Daoy (cell line): Measurements from ENCODE around the gene FIBP. TPM values are rescaled to one million over a fixed set of nuclear protein-coding genes. Genes with fewer than 3 reads are reported as not detected.
A peak's percentile ranks its signal among the peaks of the same experiment; 100 is the strongest.

Experiments
- DNase-seq: peaks from one replicate; pipeline ENCODE4 v3.0.0-alpha.2; 2015; ENCODE audit warnings: low read depth
- total RNA-seq: library from RNA; depleted of rRNA; stranded (reverse); fragments of >200 nt; shearing (Covaris generic); gene quantifications from 2 replicates; pipeline ENCODE4 v1.2.3, GENCODE V29; 2014

Gene FIBP
- total RNA-seq, 1 experiment from 2014 or later: 104 TPM

DNA sequence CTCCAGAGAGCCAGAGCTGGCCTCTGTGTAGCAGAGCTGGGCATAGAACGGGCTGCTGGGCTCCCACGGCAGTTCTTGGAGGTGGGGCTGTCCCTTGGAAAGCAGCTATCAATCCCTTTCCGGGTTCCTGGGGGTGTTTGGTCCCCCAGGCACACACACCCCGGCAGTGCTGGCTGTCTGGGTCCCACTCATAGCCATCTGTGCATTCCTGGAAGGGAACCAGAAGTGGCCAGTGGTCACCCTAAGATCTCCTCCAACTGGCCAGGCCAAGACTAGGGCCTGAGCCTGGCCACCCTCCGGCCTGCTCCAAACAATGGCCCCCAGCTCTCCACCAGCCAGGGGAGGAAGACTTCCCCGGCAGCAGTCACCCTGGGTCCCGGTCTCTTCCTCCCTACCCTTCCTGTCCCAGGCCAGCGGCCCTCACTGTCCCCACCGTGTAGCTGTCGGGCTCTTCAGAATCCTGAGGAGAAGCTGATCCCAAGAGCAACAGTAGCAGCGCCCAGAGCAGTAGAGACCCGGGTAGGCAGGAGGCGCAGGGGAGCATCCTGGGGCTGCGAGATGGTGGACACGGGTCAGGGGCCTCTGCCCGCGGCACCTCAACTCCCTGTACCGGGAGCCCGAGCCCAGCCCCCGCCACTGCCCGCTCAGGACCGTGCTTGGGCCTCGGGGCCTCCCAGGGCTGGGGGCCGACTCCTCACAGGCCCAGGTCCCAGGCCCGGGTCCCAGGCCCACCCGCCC, 16.3 kb downstream of the FIBP start:
- no peak for DNase-seq

DNA sequence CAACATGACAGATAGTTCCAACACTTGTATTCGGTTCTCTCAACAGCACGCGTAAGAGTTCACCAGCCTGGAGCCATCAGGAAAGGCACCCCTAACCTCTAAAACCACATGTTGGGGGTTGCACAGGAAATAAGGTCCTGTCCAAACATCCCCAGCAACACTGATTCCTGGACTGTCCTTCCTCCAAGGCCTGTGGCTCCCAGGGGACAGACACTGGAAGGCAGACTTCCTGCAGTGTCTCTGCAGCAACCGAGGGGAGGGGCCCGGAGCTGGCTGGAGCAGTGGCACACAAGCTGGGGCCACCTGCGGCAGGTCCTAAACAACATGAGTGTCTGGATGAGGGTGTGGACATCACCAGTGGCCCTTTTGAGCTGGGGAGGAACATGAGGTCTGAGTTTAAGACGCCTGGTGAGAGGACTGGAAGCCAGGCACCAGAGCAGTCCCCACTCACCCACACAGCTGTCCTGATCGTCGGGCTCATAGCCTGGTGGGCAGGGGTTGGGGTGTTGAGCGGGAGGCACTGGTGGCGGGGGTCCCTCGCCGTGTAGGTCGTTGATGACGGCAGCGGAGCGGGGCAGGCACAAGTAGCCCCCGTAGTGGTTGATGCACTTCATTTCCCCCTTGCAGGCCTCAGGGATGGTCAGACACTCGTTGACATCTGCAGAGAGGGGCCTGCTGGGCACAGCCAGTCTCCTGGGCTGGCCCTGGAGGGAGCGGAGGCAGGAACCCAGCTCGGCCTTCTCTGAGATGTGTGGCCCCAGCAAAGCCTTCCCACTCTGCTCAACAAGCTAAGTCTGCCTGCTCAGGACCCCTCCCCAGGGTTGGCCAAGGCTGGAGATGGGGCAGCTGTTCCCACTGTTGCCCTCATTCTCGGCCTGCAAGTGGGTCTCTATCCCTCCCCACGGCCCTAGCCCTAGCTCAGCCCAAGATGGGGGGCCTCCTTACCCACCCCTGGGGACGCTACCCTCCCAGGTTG, 17.3 kb downstream of the FIBP start:
- DNase-seq: no peak

DNA sequence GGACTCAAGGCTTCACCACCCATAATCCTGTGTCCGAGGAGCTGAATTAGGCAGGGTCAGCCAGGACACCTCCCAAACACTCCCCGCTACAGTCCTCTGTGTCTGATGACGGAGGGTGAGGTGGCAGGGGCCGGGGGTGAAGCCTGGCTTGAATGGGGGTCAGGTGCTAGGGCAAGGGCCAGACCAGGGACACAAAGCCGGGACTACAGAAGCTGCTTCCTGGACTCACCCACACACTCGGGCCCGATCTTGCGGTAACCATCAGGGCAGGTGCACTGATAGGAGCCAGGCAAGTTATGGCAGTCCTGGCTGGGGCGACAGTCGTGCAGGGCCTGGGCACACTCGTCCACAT, 18.0 kb downstream of the FIBP start:
- no peak for DNase-seq

DNA sequence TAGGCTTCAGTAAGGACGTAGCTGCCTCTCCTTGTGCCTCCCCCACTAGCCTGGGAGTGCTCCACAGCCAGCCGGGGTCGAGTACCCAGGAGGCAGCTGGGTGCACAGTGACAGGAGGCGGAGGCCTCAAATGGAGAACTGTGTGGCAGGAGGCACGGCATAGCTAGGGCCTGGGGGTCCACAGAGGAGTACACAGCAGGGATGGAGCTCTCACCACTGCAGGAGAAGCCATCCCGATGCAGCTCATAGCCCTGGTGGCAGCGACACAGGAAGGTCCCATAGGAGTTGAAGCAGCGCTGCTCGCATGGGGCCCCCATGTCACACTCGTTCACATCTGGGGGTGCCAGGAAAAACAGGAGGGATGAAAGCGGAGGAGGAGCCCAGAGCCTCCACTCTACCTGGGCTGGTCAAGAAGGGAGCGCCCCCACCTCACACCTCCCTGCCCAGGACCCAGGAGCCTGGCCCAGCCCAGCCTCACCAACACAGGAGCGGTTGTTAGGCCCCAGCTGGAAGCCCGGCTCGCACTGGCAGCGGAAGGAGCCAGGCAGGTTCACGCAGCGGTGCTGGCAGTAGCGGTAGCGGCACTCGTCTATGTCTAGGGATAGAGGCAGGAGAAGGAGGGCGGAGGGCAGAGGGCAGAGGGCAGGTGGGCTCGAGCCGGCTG, 18.5 kb downstream of the FIBP start:
- DNase-seq: no peak

DNA sequence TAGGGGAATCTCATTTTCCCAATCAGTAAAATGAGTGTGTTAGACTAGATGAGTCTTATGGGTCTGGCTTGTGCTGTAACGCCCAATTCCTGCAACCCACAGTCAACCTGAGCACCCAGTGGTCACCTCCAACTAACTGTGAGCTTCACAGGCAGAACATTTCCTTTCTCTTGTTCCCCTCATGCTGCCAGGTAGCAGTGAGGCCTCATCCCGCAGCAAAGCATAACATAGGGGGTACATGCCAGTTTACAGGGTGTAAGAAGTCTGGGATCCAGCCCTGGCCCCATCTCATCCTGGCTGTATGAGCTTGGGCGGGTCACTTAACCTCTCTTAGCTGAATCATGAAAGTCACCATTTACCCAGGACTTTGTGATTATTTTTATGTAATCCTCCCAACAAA, 19.4 kb downstream of the FIBP start:
- no peak for DNase-seq

DNA sequence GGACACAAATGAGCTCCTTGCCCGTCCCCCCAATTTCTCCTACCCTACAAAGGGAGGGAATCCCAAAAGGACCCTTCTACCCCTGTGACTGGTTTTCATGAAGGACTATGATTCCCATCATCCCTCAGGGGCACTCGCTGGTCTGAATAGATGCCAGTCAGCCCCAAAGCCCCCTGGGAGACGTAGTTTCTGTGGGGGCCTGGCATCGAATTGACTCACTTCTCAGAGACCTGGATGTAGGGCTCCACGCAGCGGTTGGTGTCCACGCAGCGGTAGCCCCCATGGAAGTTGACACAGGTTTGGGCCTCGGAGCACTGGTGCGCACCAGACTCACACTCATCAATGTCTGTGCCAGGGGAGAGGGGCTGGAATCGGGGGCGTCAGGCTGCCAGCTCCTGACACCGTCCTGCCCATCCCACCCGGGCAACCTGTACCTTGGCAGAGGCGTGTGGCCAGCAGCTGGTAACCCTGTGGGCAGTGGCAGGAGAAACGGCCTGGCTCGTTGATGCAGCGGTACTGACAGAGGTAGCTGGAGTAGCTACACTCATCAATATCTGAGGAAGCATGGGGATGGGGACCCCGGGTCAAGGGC, 20.1 kb downstream of the FIBP start:
- DNase-seq: no peak

DNA sequence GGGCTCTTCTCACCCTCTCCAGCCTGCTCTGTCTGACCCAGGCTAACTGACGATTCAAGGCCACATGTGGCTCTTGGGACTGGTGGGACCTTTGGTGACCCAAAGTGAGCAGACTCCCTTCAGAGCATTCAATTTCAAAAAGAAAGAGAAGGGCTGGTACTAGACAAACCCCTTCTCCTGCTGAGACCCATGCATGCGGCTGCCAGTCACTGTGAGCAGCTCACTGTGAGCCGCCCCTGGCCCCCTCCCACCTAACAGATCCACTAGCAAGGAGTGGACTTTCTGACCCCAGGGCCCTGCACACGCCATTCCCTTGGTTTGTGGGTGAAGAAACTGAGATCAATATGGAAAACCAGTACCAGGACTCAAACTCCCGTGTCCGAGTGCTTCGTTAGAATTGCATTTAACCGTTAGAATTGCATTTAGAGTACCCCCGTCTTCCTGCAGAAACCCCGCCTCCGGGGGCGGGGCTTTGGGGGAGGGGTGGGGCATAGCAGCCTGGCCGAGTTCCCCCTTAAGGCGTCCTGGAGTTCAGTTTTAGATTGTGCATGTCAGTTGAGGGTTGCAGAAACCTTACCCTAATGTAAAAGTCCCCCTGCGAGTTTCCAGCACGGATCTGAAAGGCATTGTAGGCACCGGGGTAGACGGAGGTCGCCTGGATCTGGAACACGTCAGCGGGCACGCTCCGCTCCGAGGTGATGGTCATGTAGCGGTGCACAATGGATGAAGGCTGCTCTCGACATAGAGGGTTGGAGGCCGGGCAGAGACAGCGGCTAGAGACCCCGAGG, 20.8 kb downstream of the FIBP start:
- DNase-seq: no peak

DNA sequence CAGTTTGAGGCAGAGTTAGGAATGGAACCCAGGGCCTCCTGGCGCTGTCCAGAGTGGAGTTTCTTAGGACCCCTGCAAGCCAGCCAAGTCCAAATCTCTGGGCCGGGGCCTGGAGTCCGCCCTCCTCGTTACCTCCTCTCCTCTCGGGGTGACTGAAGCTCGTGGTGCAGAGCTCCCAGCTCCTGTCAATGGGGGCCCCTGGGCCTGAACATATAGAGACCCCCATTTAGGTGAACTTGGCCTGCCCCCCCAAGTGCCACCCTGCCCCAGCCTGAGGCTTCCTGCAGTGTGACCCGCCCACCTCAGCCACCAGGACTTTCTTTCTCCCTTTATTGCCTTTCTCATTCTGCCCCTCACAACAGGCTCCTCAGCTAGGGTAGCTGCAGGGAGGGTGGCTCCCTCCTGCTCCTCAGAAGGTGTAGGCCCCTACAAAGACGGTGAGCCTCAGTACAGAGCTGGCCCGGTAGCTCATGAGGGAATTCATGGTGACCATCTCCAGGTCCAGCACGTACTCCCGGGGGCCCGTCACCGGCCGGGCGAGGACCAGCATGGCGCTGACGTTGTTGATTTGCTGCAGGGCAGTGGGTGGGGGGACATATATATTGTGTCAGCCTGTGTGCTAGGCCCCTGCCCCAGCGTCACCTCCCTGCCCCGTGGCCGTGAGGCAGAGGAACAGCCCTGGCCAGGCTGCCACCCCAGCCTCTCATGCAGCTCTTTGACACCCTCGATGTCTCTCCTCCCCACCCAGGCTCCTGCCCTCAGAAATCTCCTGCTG, 21.6 kb downstream of the FIBP start:
- no peak for DNase-seq

DNA sequence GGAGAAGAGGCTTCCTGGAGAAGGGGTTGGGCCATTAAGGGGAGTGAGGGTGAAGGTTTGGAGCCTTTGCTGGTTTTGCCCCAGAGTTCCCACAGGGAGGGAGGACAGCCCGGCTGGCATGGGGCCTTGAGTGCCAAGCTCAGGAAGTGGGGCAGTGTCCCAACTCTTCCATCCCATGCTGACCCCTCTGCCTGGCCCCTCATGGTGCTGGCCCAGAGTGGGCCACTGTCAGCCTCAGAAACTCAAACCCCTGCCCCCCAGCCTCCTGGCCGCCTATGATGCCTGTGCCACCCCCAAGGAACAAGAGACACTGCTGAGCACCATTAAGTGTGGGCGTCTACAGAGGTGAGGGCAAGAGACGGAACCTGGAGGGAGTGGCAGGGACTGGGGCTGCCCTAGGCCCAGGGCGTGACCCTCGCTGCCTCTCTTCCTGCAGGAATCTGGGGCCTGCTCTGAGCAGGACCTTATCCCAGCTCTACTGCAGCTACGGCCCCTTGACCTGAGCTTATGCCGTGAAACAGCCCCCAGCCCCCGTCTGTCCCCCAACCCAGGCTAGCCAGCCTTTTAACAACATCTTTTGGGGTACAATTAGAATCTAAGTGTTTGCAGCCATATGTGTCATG, 22.6 kb downstream of the FIBP start:
- no peak for DNase-seq

DNA sequence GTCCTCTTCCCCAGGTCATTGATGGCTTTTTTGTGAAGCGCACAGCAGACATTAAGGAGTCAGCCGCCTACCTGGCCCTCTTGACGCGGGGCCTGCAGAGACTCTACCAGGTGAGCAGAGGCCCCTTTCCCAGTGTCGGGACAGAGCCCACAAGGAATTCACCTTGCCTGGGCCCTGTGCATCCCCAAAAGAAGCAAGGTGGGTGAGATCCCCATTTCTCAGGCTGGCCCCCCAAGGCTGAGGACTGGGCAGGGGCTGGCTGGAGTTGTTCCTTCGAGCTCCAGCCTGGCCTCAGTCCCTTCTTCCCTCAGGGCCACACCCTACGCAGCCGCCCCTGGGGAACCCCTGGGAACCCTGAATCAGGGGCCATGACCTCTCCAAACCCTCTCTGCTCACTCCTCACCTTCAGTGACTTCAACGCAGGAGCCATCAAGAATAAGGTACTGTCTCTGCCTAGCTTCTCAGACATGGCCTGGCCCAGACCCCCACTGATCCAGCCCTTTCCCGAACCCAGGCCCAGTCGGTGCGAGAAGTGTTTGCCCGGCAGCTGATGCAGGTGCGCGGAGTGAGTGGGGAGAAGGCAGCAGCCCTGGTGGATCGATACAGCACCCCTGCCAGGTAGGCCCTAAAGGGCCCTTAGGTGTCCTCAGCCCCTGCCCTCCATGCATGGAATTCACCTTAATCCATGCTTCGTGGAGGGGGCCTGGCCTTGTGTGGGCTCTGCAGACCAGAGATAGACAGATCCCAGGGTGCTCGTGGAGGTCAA, 23.4 kb downstream of the FIBP start:
- DNase-seq: no peak

DNA sequence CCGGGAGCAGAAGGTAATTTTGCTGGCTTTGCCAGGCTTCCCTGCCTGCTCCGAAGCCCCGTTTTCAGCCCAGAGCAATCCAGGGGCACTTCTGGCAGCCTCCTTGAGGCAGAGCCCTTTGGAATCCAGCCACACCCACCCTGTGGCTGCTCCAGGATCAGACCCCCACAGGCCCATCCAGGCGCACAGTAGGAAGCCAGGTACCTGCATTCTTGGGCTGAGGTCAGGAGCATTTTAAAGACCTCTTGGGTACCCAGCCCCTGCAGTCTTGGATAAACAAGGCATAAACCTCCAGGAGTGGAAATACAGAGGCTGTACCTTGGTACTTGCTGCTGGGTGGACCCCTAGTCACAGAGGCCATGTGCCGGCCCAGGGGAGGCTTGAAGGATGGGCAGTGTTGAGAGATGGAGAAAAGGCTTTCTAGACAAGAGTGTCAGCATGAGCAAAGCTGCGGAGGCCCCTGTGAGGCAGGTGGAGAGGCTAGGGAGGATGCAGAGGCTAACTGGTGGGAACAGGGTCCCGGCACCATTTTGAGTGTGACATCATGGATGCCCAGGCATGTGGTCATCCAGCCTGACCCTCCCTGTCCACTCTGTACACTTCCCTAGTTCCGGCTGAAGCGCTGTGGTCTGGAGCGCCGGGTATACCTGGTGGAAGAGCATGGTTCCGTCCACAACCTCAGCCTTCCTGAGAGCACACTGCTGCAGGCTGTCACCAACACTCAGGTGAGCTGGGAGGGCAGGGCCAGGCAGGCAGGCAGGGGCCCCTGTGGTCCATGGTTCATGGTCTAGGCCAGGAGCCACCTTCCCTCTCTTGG, 24.2 kb downstream of the FIBP start:
- peak; percentile 1 for DNase-seq

DNA sequence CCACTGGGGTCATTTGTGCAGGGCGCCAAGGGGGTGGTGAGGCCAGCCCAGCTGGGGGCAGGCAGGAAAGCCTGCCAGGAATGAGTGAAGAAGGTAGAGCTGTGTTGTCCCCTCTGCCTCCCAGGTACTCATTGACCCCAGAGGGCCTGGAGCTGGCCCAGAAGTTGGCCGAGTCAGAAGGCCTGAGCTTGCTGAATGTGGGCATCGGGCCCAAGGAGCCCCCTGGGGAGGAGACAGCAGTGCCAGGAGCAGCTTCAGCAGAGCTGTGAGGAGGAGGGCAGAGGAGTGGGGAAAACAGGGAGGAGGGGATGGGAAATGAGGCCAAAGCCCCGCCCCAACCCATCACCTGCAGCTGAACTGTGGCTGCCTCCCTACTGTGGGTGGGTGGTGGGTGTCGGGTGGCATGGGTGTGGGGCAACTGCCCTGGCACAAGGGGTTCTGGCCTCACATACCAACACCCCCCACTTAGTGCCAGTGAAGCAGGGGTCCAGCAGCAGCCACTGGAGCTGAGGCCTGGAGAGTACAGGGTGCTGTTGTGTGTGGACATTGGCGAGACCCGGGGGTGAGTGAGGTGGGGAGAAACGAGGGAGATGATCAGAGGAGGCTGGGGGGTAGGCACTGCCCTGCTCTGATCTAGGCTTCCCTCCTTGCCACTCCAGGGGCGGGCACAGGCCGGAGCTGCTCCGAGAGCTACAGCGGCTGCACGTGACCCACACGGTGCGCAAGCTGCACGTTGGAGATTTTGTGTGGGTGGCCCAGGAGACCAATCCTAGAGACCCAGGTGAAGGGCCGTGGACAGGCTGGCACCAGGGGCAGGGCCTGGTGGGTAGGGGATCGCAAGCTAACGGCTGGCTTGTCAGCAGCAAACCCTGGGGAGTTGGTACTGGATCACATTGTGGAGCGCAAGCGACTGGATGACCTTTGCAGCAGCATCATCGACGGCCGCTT, 25.1 kb downstream of the FIBP start:
- peak; percentile 2 for DNase-seq

DNA sequence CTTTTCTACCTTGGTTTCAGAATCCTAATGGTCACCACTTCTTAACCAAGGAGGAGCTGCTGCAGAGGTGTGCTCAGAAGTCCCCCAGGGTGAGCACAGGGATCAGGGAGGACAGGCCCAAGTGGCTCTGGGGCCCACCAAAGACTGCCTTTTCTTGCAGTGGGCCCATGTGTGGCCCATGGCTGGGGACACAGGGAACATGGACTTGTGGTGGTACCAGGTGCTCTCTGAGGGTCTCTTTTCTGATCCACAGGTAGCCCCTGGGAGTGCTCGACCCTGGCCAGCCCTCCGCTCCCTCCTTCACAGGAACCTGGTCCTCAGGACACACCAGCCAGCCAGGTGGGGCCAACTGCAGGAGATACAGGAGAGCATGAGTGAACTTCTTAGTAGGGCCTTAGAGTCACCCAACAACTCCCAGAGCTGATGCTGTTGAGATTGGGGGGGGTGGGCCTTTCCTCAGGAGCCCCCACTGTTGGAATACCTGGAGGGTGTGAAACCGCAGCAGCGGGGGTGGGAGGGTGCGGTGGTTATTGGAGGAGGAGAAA, 26.0 kb downstream of the FIBP start:
- no peak for DNase-seq

DNA sequence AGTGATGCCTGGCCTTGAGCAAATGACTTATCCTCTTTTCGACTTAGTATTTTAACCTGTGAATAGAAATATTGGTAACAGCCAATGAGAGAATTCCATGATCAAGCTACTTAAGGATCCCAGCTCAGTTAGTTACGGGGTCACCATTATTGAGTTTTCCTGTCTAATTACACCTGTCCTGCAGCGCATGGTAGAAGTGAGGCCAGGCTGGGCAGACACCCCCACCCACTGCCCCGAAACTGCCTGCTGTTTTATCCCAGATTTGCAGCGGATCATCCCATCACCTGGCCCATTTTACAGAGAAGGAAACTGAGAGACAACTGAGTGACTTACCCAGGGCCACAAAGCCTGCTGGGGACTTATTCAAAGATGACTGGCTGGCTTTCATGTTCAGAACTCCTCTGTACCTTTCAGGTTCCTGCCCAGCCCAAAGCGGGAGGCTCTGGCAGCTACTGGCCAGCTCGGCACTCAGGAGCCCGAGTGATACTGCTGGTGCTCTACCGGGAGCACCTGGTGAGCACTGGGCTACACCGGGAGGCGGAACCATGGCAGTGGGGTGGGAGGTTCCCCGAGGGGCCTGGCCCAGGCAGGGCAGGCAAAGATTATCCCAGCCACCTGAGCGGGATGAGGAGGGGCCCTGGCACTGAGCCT, 26.6 kb downstream of the FIBP start:
- DNase-seq: no peak

DNA sequence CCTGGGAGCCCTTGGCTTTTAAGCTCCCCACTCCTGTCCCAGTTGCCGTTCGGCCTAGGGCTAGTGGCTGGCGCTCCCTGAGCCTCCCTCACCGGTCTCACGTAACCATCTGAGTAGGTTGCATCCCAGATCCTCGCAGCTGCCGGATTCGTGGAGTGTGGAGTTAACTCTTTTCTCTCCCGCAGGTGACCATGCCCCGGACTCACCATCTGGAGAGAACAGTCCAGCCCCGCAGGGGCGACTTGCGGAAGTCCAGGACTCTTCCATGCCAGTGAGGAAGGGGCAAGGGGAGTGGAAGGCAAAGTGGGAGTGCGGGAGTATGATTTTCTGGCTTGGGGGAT, 27.1 kb downstream of the FIBP start:
- no peak for DNase-seq
